Neural progenitor cell (in vitro differentiated cells): ENCODE results near the gene DCUN1D3.

Experiments
- CTCF ChIP-seq: fragments of 200-600 bp; sonication (generic); IDR thresholded peaks from 2 replicates; pipeline ENCODE4 v1.5.1; 2017; ENCODE audit warnings: antibody characterized with exemption, mild to moderate bottlenecking
- EZH2 ChIP-seq: fragments of 200-600 bp; sonication (generic); IDR thresholded peaks from 2 replicates; pipeline ENCODE4 v1.6.1; 2017; ENCODE audit warnings: antibody characterized with exemption, mild to moderate bottlenecking, moderate library complexity
- EZH2phosphoT487 ChIP-seq: fragments of 200-600 bp; sonication (generic); IDR thresholded peaks from 2 replicates; pipeline ENCODE4 v1.6.1; 2017; ENCODE audit warnings: antibody characterized with exemption

DNA sequence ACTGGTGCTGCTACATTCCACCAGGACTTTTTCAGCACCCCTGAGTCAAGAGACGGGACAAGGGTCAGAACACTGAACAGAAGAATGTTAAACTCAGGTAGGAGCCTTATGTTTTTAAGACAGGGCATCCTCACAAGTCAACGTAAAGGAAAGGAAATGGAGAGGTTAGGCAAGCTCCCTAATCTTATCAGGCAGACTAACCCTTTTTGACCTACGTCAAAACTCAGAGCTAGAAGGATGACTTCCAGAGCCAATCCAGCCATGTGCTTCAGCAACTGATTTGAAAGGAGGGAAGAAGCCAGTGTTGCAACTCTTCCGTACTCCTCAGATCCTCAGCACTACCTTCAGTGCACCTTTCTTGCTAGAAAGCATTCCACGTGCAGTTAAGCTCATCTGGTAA is 47.0 kb downstream of the DCUN1D3 start:
- TF ChIP-seq CTCF = no peak
- TF ChIP-seq EZH2 = no peak
- TF ChIP-seq EZH2phosphoT487 = no peak
